ENCODE data around the gene MEA1.
"Not testable (repeated sequence)": the region's sequence is repeated elsewhere in the genome, so short reads cannot be mapped to it uniquely, and the experiment has no call there.

DNA sequence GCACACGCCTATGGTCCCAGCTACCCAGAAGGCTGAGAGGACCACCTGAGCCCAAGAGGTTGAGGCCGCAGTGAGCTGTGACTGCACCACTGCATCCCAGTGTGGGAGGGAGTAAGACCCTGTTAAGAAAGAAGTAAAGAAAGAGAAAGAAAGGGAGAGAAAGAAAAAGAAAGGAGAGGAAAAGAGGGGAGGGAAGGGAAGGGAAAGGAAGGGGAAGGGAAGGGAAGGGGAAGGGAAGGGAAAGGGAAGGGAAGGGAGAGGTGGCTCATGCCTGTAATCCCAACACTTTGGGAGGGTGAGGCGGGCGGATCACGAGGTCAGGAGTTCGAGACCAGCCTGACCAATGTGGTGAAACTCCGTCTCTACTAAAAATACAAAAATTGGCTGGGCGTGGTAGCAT, 27.7 kb upstream of the MEA1 start:
- TF ChIP-seq, protein P1, sequence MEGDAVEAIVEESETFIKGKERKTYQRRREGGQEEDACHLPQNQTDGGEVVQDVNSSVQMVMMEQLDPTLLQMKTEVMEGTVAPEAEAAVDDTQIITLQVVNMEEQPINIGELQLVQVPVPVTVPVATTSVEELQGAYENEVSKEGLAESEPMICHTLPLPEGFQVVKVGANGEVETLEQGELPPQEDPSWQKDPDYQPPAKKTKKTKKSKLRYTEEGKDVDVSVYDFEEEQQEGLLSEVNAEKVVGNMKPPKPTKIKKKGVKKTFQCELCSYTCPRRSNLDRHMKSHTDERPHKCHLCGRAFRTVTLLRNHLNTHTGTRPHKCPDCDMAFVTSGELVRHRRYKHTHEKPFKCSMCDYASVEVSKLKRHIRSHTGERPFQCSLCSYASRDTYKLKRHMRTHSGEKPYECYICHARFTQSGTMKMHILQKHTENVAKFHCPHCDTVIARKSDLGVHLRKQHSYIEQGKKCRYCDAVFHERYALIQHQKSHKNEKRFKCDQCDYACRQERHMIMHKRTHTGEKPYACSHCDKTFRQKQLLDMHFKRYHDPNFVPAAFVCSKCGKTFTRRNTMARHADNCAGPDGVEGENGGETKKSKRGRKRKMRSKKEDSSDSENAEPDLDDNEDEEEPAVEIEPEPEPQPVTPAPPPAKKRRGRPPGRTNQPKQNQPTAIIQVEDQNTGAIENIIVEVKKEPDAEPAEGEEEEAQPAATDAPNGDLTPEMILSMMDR (conservative IDR thresholded peaks at IDR 0.05 in 1 of 2, IDR thresholded peaks at IDR 0.05 in 1 of 2; ENCODE audit: extremely low read depth in 1 of 2, insufficient read depth in 1 of 2, low read depth in 1 of 2, low read length in 2 of 2), result not testable (repeated sequence)
- not testable (repeated sequence) for TF ChIP-seq EZH2 (IDR thresholded peaks at IDR 0.05; ENCODE audit: borderline replicate concordance, low read length)

Measured in mammary epithelial cell (primary cell).